HG03039 (cell line): ENCODE measurements around the gene CDK5RAP2.

Experiments used
- ATAC-seq: cut with Tn5 transposase; IDR thresholded peaks from one replicate; pipeline ENCODE4 v1.9.1; 2021; ENCODE audit warnings: mild to moderate bottlenecking, moderate library complexity; ENCODE audit not compliant: unreplicated experiment

CDK5RAP2 gene

DNA sequence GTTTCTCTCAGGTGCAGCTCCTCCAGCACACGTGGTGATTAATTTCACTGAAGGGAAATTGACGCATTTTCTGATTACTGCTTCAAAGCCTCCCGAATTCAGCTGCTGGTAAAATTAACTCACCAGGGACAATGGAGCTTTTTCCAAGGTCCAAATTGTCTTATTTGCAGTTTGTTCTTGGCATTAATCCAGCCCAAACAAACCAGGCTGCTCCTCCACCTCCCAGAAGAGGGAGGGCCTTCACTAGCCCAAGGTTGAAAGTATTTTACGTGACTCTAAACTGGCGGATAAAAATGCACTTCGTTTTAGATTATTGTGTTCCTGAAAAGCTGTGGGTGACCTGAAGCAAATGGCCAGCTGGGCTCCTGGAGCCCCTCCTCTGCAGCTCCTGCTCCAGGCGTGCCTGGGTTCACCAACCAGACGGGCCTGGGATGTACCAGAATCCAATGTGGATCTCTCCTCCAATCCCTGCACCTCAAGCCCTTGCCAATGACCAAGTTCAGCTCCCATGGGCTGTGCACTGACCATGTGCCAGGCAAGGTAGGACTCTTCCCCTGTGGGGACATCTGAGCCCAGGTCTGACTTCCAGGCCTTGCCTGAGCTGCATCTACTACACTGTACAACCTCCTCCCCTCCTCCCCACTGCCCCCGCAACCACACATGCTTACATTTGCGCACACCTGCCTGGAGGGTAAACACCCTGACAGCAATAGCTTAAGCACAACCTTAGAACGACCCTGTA lies 193.4 kb downstream of the CDK5RAP2 start:
- ATAC-seq: no peak

DNA sequence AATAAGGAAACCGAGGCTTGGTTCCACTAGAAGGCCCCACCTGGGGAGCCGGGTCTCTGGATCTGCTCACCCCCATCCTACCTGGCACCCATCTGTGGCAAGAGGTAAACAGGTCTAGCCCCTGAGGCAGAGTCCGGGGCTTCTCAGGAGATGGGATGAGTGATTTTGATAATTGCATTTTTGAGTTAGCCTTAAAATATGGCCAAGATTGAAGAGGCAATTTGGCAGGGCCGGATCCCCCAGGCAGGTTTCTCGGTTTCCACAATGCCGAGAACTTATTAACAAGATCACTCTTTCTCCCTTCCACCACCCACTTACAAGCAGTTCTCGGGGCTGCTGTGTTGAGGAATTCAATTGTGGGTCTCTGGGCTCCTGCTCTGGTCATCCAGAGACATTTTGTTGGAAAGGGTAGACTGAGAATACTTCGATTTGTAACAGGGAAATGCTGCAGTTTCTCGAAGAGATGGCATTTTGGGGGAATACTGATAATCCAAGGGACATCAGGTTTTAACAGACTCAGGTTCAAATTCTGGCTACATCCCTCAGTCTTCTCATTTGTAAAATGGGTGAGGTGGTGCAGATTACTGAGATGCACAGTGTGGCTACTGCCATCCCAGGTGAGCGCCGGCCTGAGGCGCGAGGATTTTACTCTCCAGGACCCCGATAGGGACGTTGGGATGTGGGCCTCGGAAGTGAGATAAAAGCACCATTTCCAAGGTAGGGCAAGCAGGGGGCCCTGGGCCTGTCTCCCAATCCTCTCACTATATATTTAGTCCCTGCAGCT lies 194.2 kb downstream of the CDK5RAP2 start:
- no peak for ATAC-seq

DNA sequence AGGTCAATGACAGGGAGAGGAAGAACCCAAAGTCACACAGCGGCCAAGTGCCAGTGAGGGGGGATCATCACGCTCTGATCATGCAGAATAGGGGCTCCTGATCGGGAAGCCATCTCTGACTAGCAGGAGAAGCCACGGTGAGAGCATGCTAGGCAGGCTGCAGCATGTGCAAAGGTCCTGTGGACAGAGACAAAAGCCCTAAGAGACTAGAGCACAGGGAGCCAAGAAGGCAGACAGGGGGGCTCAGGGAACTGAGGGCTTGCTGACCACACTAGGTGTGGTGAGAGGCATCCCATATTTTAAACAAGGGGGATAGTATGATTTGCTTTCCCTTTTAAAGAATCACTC lies 195.1 kb downstream of the CDK5RAP2 start:
- ATAC-seq: no peak

DNA sequence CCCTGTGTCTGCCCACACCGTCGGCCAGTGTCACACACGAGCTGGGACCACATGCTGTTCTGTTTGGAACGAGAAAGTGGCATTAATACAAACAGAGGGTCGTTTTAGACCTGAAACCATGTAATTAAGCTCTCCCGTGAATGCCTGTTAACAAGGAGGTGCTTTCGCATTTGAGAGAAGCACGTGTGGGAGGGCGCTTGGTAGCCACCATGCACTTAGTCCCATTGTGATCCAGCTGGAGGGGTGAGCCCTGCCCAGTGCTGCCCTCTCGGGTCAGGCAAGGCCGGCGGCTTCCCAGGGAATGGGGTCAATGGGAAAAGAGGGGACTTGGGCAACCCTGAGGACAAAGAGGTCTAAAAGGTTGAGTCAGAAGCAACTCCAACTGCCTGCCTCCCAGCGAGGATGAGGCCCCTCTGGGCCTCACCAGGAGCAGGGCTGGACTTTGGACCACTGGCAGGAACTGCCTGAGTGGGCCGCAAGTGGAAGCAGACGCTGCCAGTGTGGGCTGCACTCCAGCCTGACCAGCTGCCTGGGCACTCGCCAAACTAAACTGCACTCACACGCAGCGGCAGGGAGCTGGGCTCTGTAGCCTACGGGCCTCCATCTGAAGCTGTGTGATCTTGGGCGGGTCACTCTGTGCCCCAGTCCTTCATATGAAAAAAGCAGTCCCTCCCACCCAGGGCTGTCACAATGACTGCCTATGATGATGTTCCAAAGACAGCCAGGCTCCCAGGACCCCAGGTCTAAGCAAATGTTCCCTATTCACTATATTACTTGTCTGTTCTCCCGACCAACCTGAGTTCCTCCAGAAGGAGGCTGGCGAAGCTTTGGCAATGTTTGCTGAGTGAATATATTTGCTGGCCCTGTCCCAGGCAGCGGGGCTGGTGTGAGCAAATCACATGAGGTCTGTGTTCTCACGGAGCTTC lies 195.7 kb downstream of the CDK5RAP2 start:
- ATAC-seq: no peak

DNA sequence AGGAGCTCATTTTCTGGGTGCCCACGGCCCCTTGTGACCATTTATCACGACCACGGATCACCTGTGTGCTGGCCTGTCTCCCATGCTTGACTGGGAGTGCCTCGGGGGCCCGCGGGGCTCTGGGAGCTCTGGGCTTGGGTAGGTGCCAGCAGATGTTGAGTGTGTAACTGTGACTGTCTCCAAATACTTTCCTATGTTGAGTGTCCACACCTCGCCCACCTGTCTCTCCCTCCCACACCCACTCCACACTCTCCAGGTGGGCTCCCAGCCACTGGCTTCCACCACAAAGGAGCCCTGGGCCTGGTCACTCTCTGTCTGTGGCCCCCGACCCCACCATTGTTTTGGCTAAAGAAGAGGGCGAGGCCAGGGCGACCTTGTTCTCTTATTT lies 196.4 kb downstream of the CDK5RAP2 start:
- ATAC-seq: no peak

DNA sequence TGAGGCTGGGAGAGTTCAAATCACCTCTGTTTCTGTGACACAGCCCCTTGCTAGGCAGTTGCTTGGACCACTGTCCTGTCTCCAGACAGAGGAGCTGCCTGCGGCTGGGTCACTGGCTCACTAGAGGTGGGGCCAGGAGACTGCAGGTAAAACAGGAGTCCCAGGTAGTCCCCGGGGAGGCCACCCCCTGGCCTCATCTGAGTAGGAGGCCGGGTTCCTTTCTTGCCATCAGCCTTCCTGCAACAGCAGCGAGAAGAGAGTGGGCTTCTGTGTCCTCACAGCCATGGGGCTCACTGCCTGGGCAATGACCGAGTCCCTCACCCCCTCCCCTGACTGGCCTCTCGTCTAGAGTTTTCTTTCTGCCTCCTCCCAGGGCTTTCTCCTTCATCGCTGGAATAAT lies 197.5 kb downstream of the CDK5RAP2 start:
- ATAC-seq: no peak

DNA sequence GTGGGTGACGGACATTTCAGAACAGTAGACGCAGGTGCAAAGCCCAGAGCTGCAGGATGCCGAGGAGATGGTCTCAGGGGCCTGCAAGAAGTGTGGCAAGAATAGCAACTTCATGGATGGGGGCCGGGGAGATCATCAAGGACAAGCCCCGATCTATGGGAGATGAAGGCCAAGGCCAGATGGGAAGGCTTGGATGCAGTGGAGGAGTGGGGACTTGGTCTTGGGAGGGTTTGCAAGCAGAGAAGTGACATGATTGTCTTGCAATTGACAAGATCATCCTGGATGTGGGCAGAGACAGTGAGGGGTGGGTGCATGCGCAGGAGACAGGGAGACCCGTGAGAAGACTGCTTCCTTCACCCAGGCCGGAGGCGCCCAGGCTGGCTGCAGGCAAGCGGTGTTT lies 198.1 kb downstream of the CDK5RAP2 start:
- ATAC-seq: no peak

DNA sequence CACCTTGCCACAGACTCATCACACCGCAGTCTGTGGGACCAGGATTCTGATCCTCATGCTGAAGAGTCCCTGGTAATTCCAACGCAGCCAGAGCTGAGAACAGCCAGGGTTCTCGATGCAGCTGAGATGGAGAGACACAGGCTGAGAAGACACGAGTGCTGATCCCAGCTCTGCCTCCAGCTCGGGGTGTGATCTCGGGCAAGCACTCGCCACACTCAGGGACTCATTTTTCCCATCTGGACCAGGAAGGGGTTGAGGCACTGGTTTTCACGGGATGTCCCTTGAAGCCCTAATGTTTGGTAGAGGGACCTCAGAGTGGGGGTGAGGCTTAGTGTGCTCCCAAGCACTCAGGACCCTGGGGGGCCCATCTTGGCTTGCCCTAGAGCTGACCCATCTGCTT lies 200.4 kb downstream of the CDK5RAP2 start:
- no peak for ATAC-seq

DNA sequence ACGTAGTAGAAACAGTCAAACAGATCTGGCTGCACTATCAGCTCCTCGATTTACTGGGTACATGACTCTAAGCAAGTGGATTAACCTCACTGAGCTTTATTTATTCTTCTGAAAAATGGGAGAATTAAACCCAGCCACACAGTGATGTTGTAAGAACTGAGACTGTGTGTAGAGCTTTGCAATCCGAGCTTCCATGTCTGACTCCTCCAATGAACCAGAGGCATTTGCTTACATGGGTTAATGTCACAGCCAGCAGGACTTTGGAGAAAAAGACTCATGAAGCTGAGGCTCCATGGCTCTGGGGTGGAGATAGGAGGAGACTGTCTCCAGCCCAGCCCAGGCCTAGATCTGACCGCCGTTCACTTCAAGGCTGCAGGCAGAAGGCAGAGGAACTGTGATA lies 201.3 kb downstream of the CDK5RAP2 start:
- ATAC-seq: no peak

DNA sequence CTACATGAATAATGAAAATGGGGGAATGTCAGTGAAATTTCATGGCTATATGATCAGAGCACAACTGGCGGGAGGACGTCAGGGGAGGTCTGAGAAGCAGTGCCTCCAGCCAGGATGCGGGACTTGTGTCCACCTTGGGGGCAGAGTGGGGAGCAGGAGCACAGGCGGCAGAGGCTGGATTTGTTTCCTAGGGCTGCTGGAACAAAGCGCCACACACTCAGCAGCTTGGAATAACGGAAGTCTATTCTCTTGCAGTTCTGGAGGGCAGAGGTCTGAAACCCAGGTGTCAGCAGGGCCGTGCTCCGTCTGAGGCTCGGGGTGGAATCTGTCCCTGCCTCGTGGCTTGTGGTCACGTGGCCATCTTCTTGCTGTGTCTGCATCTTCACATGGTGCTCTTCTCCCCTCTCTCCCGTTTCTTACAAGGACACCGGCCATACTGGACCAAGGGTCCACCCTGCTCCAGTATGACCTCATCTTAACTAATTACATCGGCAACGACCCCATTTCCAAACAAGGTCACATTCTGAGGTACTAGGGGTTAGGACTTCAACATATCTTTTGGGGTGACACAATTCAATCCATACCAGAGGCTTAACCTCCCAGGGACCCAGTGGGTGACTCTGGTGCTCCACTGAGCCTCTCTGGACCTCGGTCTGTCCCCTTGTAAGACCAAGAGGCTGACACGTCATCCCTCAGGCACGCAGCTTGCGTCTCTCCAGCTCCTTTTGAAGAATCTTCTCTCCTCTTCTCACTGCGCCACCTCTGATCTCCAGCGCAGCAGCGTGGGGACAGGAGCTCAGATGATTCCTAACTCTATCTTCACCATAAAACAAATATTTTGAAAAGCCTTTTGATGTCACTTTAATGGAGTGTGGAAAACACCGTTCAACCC lies 202.5 kb downstream of the CDK5RAP2 start:
- ATAC-seq: no peak

DNA sequence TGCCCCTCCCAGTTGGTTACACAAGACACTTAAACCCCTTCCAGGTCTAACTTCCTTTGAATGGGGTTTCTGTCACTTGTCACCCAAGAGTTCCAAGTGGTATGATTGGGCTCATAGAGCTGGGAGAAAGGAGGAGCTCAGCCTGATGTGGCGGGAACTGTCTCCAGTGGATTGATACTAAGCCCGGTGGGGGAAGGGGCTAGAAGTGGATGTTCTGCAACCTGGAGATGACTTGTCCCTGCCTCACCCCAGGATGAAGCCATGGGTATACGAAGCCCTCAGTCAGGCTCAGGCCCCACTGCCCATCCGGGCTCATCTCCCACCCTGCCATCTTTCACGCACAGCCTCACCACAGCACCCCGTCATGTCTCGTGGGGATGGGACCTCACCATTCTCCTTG lies 203.9 kb downstream of the CDK5RAP2 start:
- ATAC-seq: no peak

DNA sequence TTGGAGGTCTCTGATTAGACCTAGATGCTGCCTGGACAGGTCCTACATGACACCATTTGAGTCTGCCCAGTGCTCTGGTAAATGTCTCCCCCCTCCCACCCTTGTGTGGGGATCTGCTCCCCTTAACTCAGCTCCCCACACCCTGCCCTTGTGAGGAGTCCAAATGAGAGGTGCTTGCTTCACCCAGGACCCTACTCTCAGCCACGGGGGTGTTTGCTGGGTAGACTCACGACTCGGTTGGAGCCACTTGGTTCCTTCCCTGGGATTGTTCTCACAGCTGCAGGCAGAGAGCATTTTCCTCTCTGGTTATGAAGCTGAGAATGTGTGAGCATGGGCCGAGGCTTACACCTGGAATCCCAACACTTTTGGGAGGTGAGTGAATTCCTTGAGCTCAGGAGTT lies 204.7 kb downstream of the CDK5RAP2 start:
- ATAC-seq: no peak

DNA sequence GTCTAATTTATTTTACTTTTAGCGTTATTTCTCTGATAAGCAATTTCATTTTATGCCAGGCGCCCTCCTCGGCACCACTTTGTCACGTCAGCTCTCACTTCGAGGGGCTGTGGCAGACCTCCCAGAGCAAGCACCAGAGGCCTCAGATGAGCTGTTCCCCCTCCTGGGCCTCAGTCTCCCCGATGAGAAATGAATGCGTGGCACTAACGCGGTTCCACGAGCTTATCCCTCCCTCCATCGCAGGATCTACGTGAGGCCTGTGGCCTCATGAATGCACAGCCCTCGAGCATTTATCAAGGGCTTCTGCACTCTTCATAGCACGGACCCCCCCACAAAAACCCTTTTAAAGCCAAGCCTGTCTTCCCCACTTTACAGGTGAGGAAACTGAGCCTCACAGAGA lies 205.2 kb downstream of the CDK5RAP2 start:
- ATAC-seq: no peak

DNA sequence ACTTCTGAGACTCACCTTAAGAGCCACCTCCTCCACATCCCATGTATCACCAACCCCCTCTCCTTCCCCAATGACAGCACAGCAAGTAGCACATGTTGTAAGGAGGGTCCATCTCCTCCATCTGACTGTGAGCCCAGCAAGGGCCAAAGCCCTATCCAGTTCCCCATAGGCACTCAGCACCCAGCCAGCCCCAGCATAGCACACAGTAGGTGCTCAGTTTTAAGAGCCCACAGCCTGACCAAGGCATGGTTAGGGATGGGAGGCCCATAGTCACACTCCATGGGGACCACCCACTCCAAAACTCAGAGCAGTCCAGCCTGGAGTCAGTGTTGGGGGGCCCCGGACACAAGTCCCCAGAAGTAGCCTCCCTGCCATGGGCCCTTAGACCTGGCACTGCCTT lies 205.7 kb downstream of the CDK5RAP2 start:
- no peak for ATAC-seq

DNA sequence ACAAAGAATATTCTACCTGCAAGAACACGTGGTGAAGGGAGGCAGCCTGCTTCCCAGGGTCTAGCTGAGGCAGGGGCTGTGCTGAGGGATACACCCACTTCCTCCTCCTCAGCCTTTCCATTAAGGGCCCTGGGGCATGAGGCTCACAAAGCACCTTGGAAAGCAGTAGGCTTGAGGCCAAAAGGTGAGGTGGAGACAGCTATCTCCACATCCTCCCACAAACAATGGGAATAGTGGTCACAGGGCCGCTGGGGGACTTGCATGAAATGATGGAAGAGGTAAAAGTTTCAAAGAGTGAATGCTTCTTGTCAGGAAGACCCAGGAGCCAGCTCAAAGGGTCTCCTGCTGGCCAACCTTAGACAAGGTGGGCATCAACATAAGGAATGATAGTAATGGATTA lies 207.9 kb downstream of the CDK5RAP2 start:
- ATAC-seq: no peak

DNA sequence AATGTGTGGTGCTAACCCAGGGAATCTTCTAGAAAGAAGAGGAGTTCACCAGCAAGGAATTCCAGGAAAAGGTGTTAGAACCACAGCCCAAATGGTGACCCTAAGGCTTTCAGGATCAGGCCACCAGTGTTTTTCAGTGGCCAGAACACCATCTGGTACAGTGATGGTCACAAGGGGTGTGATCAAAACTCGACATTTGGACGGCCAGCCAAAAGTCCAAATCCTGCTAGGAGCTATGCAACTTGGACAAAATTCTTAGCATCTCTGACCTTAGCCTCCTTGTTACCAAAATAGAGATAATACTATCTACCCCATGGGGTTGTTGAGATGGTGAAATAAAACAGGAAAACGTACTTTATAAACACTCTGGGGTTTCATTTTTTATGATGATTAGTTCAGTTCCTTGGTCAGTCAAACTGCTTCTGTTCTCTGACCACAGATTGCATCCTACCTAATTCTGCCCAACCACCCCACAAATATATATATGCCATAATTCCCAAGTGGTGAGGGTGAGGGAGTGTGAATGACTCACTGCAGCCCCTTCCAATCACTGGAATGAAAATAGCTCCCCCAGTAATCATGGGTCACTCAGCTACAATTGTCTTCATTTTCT lies 210.3 kb downstream of the CDK5RAP2 start:
- ATAC-seq: no peak

DNA sequence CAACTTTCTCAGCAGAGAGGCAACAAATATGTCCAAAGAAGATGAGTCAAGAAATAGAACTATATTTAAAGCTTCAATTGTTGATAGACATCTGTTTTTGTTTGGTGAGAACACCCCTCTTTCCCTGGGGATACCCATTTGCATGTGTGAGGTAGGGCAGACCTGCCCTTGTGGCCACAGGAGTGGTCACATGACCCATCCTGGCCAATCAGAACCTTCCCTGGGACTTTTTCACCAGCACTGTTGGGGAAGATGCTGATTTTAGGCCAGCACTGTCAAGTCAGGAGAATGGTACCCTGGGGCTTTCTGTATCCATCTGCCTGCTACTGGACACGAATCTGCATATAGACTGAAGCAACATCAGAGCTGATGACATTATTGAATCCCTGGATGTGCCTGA lies 211.2 kb downstream of the CDK5RAP2 start:
- no peak for ATAC-seq

DNA sequence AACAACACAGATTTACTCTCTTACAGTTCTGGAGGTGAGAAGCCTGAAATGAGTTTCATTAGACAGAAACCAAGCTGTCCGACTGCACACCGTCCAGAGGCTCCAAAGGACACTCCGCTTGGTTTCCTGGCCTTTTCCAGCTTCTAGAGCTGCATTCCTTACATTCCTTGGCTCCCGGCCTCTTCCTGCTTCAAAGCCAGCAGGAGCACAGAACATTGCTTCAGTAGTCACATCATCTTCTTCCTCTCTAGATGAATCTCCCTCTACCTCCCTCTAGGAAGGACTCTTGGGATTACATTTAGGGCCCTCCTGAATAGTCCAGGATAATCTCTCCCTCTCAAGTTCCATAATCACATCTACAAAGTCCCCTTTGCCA lies 213.3 kb downstream of the CDK5RAP2 start:
- no peak for ATAC-seq

DNA sequence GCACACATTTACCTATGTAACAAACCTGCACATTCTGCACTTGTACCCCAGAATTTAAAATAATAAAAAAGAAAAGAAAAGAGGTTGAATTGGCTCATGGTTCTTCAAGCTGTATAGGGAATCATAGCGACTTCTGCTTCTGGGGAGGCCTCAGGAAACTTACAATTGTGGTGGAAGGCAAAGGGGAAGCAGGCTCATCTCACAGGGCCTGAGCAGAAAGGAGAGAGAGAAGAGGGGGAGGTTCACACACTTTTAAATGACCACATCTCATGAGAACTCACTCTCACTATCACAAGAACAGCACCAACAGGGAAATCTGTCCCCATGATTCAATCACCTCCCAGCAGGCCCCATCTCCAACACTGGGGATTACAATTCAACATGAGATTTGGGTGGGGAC lies 214.6 kb downstream of the CDK5RAP2 start:
- ATAC-seq: no peak

DNA sequence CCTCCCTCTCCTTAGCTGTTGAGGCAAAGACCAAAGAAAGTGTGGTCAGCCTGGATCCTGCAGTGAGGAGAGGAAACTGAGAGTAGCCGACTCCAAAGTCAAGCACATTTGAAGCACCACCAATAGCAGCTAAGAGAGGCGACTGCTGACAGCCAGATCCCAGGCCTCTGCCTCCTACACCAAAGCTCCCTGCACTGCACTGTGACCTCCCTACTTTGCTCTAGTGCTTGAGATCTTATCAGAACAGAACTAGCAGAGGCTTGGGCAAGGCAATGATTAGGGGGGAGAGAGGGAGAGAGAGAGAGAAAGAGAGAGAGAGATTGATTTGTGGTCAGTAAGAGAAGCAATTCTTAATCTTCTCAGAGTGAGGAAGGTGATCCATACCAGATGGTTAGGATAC lies 216.3 kb downstream of the CDK5RAP2 start:
- no peak for ATAC-seq
